ENCODE results near the gene POLR2F. TPM values are rescaled to one million over a fixed set of nuclear protein-coding genes. Genes with fewer than 3 reads are reported as not detected.

Gene POLR2F
- total and polyA plus RNA-seq, 12 donors, result 39.7 to 205 (median 88.6) TPM

GRCh38 chr22:37905534-37906363 lies 47.8 kb upstream of the POLR2F start, which contains the start of gene MICALL1:
Gene MICALL1, plus strand, starts transcription at chr22:37906297. Its CDS starts 126 bp downstream, at chr22:37906423.
- H3K4me1 ChIP-seq (replicated peaks in 1 of 2), result peaks cover 6 to 20% of the 10 kb centered on the region in 2 donors
- peak; percentile 48 to 78 (median 68) for DNase-seq

DNA sequence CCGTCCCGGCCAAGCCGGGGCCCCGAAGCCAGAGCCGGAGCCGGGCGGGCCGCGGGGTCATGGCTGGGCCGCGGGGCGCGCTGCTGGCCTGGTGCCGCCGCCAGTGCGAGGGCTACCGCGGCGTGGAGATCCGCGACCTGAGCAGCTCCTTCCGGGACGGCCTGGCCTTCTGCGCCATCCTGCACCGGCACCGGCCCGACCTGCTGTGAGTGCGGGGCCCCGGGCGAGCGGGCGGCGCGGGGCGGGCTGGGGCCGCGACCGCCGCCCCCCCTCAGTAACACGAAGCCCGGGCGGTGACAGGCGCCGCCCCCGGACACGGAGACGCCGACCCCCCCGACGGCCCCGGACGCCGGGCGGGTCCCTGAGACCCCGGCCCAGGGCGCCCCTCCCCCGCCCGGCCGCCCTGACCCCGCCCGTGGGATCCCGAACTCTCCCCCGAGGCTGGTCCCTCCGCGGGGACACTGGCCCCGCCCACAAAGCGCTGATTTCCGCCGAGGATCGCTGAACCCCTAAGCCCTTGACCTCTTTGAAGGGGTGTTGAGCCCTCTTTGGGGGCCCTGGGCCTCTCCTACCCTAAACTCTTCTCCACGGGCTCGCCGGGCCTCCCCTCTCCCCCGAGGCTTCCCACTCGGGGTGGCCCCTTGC lies 47.0 kb upstream of the POLR2F start:
- Histone ChIP-seq H3K27me3 (no peaks in the 10 kb centered on the region), H3K4me1 (replicated peaks in 1 of 2) (peaks cover 6 to 20% of the 10 kb centered on the region in 2 donors), H3K4me3 (peak overlapping the region in 3 of 4 donors; percentile 4 to 97 (median 31)), H3K36me3 (replicated peaks in 1 of 2) (no peaks in the 10 kb centered on the region), H3K27ac (peak overlapping the region in 4 of 5 donors; percentile 19 to 90 (median 64)), H3K9me3 (replicated peaks in 1 of 3) (no peaks in the 10 kb centered on the region)
- intact Hi-C loops (cut with DNase I), result loop anchor here in 1 of 2 donors (10.0 kb wide), 1 partner anchor 58 kb away; no protein-coding TSS in a partner anchor
- DNase-seq, result peak in 1 of 7 donors; percentile 38
- 0 to 1% (median 1%) methylated on average over 1 to 65 of the region's 75 CpGs for WGBS, 4 donors
- peak in 1 of 2 donors; percentile 30 for TF ChIP-seq POLR2A (IDR thresholded peaks at IDR 0.05)
- TF ChIP-seq, protein P1, sequence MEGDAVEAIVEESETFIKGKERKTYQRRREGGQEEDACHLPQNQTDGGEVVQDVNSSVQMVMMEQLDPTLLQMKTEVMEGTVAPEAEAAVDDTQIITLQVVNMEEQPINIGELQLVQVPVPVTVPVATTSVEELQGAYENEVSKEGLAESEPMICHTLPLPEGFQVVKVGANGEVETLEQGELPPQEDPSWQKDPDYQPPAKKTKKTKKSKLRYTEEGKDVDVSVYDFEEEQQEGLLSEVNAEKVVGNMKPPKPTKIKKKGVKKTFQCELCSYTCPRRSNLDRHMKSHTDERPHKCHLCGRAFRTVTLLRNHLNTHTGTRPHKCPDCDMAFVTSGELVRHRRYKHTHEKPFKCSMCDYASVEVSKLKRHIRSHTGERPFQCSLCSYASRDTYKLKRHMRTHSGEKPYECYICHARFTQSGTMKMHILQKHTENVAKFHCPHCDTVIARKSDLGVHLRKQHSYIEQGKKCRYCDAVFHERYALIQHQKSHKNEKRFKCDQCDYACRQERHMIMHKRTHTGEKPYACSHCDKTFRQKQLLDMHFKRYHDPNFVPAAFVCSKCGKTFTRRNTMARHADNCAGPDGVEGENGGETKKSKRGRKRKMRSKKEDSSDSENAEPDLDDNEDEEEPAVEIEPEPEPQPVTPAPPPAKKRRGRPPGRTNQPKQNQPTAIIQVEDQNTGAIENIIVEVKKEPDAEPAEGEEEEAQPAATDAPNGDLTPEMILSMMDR (IDR thresholded peaks at IDR 0.05), result no peak

More at GRCh38 chr22:37905534-37906363, 47.8 kb upstream of the POLR2F start, which contains the start of gene MICALL1:
- H3K9me3 ChIP-seq (replicated peaks in 1 of 3), result no peaks in the 10 kb centered on the region
- no peaks in the 10 kb centered on the region for H3K36me3 ChIP-seq (replicated peaks in 1 of 2)
- peak within 1 kb of the TSS in 3 of 4 donors; percentile 4 to 97 (median 31) for H3K4me3 ChIP-seq
- intact Hi-C loops (cut with DNase I), result loop anchor here in 1 of 2 donors (10.0 kb wide), 1 partner anchor 59 kb away; no protein-coding TSS in a partner anchor
- WGBS, 4 donors, result 4 to 16% (median 6%) methylated on average over 26 to 90 of the region's 90 CpGs; no CpG with 5 or more reads in 1 of the 4 donors
- H3K27ac ChIP-seq, result peak within 1 kb of the TSS in 4 of 5 donors; percentile 19 to 90 (median 64)
- TF ChIP-seq POLR2A (IDR thresholded peaks at IDR 0.05), result peak in 1 of 2 donors; percentile 35
- TF ChIP-seq, protein P1 (IDR thresholded peaks at IDR 0.05), result peak in 3 of 6 experiments; percentile 22 to 45 (median 29)
- no peaks in the 10 kb centered on the region for H3K27me3 ChIP-seq

DNA sequence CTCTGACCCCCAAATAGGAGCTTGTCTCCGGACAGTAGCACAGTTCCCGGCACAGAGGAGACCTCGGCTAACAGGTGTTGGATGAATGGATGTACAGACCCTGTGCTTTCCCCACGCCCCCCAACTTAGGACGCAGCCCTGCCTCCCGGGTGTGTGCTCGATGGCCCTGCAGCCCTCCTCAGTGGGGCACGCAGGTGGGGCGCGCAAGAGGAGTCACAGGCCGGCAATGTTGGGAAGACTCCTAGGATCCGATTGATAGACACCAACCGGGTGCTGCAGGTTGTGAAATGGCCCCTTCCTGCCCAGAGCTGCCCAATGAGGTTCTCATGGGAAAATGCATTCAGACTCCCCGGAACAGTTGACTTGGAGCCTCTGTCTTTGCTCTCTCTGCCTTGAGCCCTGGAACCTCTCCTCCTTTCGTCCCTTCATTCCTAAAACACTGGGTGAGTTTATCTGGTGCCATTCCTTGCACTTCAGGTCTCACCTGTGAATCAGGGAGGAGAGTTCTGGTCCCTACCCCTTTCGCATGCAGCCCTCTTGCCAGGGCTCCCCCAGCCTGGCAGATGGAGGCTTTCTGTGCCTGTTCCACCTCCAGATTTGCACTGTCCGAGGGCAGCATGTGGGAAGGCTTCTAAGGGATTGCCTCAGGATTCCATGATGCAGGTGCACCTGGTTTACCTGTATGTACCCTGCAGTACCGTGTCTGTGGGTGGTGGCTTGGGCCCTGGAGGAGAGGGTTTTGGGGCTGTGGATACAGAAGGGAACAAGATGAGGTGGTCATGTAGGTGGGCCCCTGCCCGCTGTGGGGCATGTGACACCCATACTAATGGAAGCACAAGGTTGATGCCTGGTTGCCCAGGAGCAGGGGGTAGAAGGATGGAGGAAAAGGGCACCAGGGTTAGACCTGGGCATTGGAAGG lies 46.2 kb upstream of the POLR2F start:
- Histone ChIP-seq H3K9me3 (replicated peaks in 1 of 3) (no peaks in the 10 kb centered on the region), H3K36me3 (replicated peaks in 1 of 2) (no peaks in the 10 kb centered on the region), H3K4me3 (peak overlapping the region in 3 of 4 donors; percentile 4 to 97 (median 31)), H3K27ac (peak overlapping the region in 3 of 5 donors; percentile 62 to 90 (median 66)), H3K27me3 (no peaks in the 10 kb centered on the region), H3K4me1 (replicated peaks in 1 of 2) (peaks cover 6 to 20% of the 10 kb centered on the region in 2 donors)
- TF ChIP-seq POLR2A (IDR thresholded peaks at IDR 0.05), result no peak
- TF ChIP-seq, protein P1 (IDR thresholded peaks at IDR 0.05), result no peak
- 52 to 60% (median 55%) methylated on average over 9 to 19 of the region's 19 CpGs for WGBS, 4 donors
- peak in 1 of 7 donors; percentile 27 for DNase-seq
- intact Hi-C loops (cut with DNase I), result loop anchor here in 1 of 2 donors (10.0 kb wide), 1 partner anchor 58 kb away; no protein-coding TSS in a partner anchor
